Activated CD8-positive, alpha-beta memory T cell treated with anti-CD3 and anti-CD28 coated beads, Interleukin-2, amount 50 U/mL, for 48 hours (primary cell): ENCODE measurements around the gene ARID3C.
"Not testable (repeated sequence)": the region's sequence is repeated elsewhere in the genome, so short reads cannot be mapped to it uniquely, and the experiment has no call there.

ENCODE experiments used
- DNase-seq: peaks from one replicate; pipeline ENCODE4 v3.0.0-alpha.2; 2020

Gene ARID3C

DNA sequence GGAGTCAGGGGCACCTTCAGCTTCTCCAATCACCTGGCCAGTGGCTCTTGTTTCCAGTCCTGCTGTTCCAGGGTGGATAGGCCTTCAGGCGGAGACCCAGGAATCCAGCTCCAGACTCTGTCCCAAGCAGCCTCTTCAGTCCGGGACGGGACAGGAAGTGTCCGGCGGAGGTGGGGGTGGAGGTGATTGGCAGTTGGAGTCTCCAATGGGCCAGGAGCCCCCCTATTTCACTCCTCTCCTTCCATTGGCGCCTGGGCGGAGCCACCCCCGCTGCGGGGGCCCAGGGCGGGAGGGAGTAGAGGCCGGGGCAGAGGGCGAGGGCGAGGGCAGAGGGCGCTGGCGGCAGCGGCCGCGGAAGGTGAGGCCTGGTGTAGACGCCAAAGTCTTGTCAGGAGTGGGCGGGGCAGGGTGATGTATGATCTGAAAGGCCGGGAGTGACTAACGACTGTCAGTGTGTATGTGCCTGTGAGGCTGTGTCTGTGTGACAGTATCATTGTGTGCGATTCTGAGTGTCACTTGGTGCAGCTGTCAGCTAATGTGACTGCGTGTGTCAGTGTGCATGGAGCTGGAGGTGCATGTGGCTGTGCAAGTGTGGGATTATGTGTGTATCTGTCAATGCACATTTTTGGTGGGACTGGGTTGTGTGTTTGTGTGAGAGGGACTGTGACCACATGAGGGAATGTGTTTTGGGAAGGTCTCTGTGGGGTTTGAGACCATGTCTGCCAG, 23.2 kb upstream of the ARID3C start, which contains the start of gene IL11RA:
Gene IL11RA (plus strand): TSS at position 310 of the 726 bp plus-strand sequence. CDS start 3,033 bp downstream, outside the sequence.
- peak; percentile 73 for DNase-seq

DNA sequence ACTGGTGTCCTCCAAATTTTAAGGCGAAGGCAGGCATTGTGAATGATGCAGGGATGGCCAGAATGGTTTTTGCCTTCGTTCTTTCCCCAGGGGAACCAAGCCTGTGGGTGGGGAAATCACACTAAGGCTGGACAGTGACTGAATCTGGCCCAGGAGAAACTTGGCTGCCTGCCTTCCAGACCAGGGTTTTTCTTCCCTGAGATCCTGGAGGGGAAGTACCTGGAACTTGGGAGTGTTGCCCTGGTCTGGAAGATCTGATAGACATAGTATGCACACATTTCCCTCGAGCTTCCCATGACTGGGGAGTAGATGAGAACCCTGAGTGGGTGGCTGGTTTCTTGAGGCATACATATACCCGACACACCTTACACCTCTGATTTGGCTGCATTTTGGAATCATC, 22.5 kb upstream of the ARID3C start:
- no peak for DNase-seq

DNA sequence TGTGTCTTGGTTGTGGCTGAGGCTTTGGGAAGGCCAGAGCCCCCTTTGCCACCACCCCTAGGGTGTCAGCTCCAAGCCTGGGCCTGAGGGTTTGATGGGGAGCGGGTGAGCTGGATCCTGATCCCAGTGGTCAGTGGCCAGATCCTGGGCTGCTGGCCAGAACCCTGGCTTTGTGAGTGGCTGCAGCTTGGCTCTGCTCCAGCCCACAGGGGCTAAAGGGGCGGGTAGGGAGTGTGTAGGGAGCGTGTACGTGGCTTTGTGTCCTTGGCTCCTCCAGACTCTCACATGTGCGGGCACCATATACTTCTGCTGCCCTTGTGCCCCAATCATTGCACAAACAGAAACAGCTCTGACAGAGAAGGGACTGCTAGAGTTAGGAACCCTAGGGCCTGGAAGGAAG, 21.9 kb upstream of the ARID3C start:
- DNase-seq, result no peak

DNA sequence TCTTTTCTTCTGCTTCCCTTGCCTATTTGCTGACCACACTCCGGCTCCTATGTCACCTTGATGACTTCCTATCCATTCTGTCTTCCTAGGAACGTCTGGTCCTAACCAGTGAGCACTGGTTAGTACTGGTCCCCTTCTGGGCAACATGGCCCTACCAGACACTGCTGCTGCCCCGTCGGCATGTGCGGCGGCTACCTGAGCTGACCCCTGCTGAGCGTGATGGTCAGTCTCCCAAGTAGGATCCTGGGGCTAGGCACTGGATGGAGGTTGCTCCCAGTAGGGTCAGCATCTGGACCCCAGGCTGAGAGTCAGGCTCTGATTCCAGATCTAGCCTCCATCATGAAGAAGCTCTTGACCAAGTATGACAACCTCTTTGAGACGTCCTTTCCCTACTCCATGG, 19.8 kb upstream of the ARID3C start:
- DNase-seq, result no peak

DNA sequence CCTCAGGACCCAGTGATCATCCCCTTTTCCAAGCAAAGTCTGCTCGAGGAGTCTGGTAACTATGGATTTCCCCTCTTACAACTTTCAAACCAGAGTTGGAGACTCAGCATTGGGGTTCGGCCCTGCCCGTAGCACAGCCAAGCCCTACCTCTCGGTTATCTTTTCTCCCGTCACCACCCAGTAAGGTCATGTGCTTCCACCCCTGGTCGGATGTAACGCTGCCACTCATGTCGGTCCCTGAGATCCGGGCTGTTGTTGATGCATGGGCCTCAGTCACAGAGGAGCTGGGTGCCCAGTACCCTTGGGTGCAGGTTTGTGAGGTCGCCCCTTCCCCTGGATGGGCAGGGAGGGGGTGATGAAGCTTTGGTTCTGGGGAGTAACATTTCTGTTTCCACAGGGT, 18.8 kb upstream of the ARID3C start:
- DNase-seq, result no peak

DNA sequence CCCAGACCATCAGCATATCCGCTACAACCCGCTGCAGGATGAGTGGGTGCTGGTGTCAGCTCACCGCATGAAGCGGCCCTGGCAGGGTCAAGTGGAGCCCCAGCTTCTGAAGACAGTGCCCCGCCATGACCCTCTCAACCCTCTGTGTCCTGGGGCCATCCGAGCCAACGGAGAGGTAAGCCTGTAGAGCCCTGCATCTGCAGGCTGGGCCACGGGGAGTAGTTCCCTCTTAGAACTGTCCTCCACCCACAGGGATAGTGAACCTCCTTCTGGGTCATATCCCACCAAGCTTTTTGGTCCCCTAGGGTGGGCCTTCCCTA, 18.2 kb upstream of the ARID3C start:
- DNase-seq, result no peak

DNA sequence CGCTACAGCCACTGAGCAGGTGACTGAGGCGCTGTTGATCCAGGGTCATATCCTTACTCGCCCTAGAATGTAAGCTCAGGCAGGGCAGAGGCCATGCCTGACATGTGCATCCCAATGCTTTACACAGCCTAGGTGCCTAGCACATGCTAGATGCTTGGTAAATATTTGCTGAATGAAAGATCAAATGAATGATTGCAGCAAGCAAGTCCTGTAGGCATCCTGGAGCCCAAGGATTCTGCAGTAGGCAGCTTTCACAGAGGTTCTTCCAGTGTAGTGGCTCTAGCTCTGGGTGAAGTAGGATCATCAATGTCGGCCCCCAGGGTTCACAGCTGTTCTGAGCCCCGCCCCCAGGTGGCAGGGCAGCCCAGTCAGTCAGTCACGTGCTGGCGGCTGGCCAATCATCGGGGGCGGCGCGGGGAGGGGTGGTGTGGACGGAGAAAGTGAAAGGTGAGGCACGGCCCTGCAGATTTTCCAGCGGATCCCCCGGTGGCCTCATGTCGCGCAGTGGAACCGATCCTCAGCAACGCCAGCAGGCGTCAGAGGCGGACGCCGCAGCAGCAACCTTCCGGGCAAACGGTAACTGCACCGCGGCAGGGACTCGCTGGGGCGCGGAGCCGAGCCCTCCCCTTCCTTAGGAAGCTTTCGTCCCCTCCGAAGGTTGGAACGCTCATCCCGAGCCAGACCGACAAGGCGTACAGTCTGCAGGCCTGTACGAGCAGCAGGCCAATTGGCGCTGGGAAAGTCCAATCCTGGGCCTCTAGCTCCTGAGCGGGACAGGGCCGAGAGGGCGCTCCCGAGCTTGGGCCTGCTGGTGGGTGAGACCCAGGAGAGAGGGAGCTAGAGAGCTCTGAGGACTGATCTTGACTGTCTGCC, 17.6 kb upstream of the ARID3C start, which contains the start of gene GALT:
Gene GALT (plus strand): TSS at position 465 of the 873 bp plus-strand sequence. CDS start 30 bp downstream, at position 495.
- DNase-seq, result peak; percentile 99

DNA sequence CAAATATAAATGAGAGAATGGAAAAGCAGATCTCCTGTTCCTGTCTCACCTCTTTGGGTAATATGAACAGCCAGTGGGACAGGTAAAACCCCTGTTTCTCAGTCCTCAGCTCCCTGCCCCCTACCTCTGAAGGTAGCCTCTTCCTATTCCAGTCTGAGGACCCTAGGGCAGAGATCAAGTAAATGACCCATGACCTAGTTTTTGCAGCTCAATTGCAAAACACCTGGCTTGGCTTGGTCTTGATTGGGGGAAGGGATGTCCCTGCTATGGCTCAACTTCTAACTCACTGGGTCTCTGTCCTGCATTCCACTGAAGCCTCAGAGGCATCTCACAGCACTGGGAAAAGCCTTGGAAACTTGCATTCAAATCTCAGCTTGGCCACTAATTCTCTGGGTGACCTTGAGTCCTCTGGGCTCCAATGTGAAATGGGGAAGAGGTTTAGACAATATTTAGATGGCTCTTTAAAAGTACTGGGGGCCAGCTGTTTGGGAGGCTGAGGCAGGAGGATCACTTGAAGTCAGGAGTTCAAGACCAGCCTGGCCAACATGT, 16.0 kb upstream of the ARID3C start:
- no peak for DNase-seq

DNA sequence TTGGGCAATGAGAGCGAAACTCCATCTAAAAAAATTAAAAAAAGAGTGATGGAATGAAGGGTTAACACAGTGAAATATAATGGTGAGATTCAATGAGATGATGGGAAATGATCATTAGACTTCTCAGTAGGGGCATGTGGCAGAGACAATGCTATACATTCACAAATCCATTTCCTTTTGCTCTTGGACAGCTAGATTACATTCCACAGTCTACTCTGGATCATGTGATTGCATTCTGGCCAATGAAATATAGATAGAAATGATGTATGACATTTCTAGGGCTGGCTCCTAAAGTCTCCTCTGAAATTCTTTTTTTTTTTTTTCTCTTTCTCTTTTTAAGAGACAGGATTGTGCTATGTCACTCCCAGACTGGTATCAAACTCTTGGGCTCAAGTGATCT, 13.8 kb upstream of the ARID3C start:
- DNase-seq, result no peak

DNA sequence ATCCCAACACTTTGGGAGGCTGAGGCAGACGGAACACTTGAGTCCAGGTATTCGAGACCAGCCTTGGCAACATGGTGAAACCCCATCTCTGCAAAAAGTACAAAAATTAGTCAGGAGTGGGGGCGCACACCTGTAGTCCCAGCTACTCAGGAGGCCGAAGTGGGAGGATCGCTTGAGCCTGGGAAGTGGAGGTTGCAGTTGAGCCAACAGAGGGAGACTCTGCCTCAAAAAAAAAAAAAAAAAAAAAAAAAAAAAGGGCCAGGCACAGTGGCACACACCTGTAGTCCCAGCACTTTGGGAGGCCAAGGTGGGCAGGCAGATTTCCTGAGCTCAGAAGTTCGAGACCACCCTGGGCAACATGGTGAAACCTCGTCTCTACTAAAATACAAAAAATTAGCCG, 10.5 kb upstream of the ARID3C start:
- DNase-seq, result not testable (repeated sequence)

DNA sequence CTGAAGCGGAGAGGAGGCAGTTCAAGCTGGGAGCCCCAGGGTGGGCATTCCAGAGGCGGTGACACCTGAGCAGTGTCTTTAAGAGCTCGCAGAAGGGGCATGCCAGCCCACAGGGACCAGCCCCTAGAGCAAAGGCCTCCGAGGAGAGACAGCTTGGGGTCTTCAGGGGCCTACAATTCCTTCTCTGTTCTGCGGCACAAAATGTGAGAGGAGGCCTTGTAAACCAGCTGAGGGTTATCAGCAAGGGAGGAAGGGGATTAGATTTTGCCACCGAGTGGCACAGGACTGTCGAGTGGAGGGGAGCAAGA, 9.2 kb upstream of the ARID3C start:
- DNase-seq, result no peak

DNA sequence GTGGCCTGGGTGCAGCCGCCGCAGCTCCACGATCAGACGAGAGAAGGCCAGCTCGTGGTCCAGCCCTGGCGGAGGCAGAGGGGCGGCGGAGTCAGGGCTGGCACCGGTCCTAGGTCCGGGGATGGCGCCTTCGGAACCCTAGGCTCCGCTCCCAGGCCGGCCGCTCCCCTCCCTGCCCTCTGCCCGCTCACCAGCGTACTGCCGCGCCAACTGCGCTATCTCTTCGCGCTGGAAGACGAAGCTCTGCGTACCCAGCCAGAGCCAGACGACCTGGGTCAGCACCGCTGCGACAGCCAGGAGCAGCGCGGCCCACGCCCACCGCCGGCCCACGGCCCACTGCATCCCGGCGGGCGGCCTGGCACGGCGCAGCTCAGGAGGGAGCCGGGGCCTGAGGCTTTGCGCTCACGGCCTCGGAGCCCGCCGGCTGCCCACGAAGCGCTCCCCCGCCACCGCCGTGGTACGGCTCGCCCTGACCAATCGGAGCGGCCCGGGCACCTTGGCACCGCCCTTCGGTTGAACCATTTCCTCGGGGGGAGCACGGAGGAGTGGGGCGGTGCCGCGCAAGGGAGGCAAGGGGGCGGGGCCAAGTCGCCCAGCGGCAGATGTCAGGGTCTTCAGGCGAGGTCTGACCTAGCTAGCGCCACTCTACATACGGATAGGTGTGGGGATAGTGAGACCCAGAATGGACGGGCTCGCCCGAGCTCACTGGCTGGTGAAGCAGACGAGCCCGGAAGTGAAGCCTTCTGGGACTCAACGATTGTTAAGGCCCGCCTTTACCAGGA, 8.7 kb upstream of the ARID3C start, which contains the start of gene SIGMAR1:
Gene SIGMAR1 (minus strand): TSS at position 432 of the 782 bp plus-strand sequence. CDS start 90 bp downstream, at position 342.
- peak; percentile 96 for DNase-seq

DNA sequence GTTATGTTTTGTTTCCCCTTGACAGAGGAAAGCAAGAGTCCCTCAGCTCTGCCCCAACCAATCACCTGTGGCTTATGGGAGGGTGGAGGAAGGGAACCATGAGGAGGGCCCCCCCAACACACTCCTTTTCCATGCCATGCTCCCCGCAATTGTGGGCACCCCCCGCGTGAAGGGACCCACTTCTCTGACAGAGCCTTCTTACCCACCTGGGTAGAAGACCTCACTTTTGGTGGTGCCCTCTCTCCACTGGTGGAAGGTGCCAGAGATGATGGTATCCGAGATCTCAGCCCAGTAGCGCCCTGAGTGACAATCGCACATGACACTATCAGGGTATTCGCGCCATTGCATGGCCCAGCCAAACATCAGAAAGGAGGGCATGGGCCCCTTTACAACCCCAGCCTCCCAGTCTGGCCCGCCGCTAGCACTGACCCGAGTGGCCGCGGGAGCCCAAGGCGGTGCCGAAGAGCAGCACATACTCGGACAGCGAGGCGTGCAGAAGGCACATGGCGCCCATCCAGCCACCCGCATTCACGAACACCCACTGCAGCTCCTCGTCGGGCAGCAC, 8.0 kb upstream of the ARID3C start:
- DNase-seq, result peak; percentile 68

DNA sequence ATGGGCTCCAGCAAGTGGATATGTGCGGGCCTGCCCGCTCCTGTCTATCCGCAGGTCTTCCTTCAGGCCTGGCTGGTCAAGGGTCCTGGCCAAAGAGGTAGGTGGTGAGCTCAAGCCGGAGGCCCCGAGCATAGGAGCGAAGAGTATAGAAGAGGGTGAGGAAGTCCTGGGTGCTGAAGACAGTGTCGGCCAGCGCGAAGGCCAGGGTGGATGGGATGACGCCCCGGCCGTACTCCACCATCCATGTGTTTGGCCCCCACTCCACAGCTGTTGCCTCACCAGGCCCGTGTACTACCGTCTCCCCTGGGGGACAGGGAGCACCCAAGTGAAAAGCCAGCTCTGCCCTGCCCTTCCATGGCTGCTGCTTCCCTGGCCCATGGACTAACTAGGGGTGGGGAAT, 6.7 kb upstream of the ARID3C start:
- no peak for DNase-seq

DNA sequence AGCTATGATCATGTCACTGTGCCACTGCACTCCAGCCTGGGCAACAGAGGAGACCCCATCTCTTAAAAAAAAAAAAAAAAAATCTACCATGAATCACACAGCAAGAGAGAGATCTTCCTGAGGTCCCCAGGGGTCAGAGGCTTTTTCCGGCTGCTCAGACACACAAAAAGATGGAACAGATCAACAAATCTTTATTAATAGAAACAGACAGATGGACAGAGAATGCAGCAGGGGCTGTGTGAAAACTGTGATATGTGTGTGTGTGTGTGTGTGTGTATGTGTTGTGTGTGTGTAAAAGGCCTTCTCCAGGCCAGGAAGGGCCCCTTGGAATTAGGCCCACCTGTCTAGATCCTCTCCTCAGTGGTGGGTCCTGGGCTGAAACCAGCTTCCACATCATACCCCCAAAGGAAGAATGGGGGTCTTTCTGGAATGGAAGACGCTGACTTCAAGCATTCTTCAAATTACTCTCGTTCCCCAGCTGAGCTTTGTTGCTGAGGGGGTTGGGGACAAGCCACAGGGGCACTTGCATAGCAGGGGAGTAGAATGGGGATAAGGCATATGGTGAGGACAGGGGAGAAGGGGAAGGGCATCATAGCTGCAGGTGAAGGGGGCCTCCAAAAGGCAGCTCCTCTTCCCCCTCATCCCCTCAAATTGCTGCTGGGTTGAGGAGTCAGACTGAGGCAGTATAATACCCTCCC, 5.8 kb upstream of the ARID3C start:
- DNase-seq, result no peak

DNA sequence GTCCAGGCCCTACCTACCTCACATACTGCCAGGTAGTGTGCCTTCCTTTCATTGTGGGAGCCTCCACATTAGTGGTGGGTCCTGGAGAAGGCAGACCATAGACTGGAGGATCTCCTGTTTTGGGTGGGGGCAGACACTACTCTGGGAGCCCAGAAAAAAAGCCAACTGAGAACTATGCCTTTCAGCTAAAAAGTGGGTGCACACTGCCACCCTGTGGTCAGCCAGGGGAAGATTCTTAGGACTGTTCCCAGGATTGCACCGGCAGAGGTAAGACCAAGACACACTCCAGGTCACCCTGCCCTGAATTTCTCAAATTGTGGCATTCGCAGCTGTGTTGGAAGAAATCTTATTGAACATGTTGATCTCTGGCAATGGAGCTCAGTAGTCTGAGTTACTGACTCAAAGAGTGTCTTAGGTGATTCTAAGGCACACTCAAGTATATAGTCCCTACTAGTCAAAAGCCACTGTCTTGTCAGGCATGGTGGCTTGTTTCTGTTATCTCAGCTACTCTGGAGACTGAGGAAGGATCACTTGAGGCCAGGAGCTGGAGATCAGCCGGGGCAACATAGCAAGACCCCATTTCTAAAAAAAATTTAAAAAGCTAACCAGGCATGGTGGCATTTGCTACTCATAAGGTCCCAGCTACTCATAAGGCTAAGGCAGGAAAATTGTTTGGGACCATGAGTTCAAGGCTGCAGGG, 5.1 kb upstream of the ARID3C start:
- peak; percentile 85 for DNase-seq

DNA sequence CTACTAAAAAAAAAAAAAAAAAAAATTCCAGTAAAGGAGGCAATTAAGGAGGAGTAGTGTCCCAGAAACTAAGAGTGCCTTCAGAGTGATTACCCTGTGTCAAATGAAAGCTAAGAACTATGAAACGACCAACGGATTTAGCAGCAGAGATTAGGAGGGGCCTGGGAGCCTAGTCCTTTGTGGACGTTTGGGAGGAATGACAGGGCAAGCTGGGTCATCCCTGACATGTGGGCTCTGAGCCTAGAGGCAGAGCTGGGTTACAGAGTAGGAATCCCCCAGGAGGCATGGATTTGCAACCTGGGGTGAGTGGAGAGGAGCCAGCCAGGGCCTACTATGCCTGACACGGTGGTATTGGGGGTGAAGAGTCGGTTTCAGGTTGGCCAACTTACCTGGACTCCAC, 4.3 kb upstream of the ARID3C start:
- DNase-seq, result no peak

DNA sequence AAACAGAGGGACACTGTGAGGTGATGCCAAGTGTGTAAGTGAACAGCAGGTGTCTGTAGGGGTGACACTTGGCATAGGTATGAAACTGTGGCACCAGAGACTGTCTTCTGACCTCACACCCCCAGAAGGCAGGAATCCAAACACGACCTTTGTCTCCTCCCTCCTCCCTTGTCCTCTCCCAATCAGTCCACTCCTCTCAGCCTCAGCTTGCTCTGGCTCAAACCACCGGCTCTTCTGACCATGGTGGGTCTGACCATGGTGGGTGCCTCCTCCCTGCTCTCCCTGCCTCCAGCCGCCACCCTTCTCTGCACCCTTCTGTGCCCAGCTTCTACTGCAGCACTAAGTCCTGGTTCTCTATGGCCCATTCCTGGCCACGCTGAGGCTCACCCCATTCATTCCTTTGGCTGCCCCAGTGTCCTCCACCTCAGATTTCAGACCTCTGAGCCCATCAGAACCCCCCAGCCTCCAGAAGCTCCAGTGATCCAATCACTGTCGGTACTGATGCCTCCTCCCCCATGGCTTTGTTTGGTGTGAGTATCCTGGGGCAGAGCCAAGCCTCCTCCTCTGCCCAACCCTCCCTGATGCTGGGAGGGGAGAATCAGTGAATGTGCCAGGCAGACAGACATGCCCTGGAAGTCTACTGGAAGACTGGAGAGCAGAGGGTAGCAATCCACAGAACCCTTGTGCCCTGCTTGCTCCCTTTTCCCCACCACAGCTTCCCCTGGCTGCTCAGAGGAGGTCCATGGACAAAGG, 1.7 kb upstream of the ARID3C start:
- DNase-seq, result no peak

DNA sequence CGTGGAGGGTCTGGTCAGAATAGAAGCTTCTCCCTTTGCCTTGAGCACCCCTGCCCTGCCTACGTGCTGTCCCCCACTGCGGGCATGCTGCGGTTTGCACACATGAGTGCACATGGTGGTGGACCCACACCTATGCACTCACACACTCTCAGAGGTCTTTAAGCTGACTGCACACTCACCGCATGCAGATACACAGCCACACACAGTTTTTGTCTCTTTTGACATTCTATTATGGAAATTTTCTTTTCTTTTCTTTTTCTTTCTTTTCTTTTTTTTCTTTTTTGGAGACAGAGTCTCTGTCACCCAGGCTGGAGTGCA, 584 bp upstream of the ARID3C start:
- no peak for DNase-seq

DNA sequence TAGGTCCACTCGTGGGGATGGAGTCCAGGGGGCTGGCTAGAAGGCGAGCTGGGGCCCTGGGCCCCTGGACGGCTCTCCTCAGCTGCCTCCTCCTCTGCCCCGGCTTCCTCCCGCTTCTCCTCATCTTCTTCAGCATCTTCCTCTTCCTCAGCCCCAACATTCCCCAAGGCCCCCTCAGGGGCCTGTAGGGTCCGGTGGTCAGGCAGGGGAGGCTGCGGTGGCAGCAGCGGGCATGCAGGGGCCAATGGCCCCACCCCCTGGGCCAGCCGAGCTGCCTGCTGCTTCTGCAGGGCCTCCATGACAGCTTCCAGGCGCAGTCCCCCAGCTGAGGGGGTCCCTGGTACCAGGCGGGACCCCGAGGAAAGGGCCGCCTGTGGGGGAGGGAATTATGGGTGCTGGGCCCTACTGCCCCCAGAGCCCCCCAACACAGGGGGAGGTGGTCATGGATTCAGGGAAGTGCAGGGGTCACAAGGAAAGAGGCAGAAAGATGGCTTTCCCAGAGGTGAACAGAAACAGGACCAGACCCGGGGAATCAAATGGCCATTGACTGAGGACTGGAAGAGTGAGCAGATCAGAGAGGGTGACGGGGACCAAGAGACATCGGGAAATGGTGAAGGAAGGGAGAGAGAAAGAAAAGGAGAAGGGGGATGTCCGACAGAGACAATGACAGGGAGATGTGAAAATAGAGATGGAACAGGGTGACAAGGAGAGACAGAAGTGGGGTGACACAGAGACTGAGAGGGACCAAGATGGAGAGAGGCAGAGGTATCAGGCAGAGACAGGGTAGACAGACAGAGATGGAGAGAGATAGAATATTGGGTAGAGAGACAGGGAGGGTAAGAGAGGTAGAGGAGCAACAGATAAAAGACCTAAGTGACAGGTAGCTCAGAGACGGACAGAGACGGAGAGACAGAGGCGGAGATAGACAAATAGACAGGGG, 880 bp downstream of the ARID3C start:
- no peak for DNase-seq
